HepG2 (cell line): Measurements from ENCODE around the gene SLC39A2. TPM values are rescaled to one million over a fixed set of nuclear protein-coding genes. Genes with fewer than 3 reads are reported as not detected.

Experiments used
- AGO2 ChIP-seq: fragments of 200-400 bp; formaldehyde crosslinking; optimal IDR thresholded peaks from 2 replicates; pipeline ENCODE3; 2017; ENCODE audit warnings: mild to moderate bottlenecking, low read depth, low read length, moderate library complexity
- CREB1 ChIP-seq, 2 experiments: fragments of 450-650 bp in 1 of 2; IDR thresholded peaks; 2 replicates each; pipeline ENCODE4 v1.6.1; 2016 to 2017; ENCODE audit warnings: control low read depth in 1 of 2, mild to moderate bottlenecking in 1 of 2, missing compliant biosample characterization in 1 of 2, missing genetic modification characterization in 1 of 2
- DMAP1 ChIP-seq: IDR thresholded peaks from 2 replicates; pipeline ENCODE4 v1.6.1; 2016
- DPF2 ChIP-seq: sonication (generic); formaldehyde crosslinking; IDR thresholded peaks from 2 replicates; pipeline ENCODE4 v1.4.0; 2020; ENCODE audit warnings: mild to moderate bottlenecking, low read depth, missing genetic modification reagents, borderline replicate concordance
- GABPA ChIP-seq, 2 experiments: IDR thresholded peaks; 2 replicates each; pipeline ENCODE4 v1.6.1; 2011 to 2016; ENCODE audit warnings: low read depth in 2 of 2, low read length in 1 of 2, missing biosample characterization in 1 of 2, missing genetic modification characterization in 1 of 2
- HDAC1 ChIP-seq: sonication (generic); formaldehyde crosslinking; IDR thresholded peaks from 2 replicates; pipeline ENCODE4 v1.5.1; 2020; ENCODE audit warnings: mild to moderate bottlenecking, missing genetic modification reagents
- IRF2 ChIP-seq: IDR thresholded peaks from 2 replicates; pipeline ENCODE4 v1.6.1; 2018; ENCODE audit warnings: missing genetic modification reagents, missing compliant biosample characterization
- RFX1 ChIP-seq: fragments of 450-650 bp; IDR thresholded peaks from 2 replicates; pipeline ENCODE4 v1.6.1; 2017
- RXRB ChIP-seq: IDR thresholded peaks from 2 replicates; pipeline ENCODE4 v1.6.1; 2016; ENCODE audit warnings: borderline replicate concordance, missing genetic modification reagents, missing compliant biosample characterization
- TBL1XR1 ChIP-seq: fragments of 150-350 bp; IDR thresholded peaks from 2 replicates; pipeline ENCODE4 v1.6.1; 2014; ENCODE audit warnings: borderline replicate concordance, low read length; ENCODE audit not compliant: partially characterized antibody
- ZBTB38 ChIP-seq: sonication (generic); formaldehyde crosslinking; IDR thresholded peaks from 2 replicates; pipeline ENCODE4 v1.5.1; 2020; ENCODE audit warnings: mild to moderate bottlenecking, missing genetic modification reagents
- ZFP37 ChIP-seq: sonication (generic); formaldehyde crosslinking; IDR thresholded peaks from 2 replicates; pipeline ENCODE4 v1.4.0; 2020; ENCODE audit warnings: missing genetic modification reagents, borderline replicate concordance
- ZIK1 ChIP-seq: sonication (generic); formaldehyde crosslinking; IDR thresholded peaks from 2 replicates; pipeline ENCODE4 v1.5.0; 2020; ENCODE audit warnings: mild to moderate bottlenecking, low read depth, missing genetic modification reagents, borderline replicate concordance
- ZMYM3 ChIP-seq: sonication (generic); formaldehyde crosslinking; IDR thresholded peaks from 2 replicates; pipeline ENCODE4 v1.5.1; 2020; ENCODE audit warnings: mild to moderate bottlenecking, missing genetic modification reagents
- ZNF124 ChIP-seq: sonication (generic); formaldehyde crosslinking; IDR thresholded peaks from 2 replicates; pipeline ENCODE4 v1.4.0; 2020; ENCODE audit warnings: missing genetic modification reagents
- polyA plus RNA-seq, 8 experiments: library from polyadenylated mRNA; depleted of rRNA in 3 of 8; stranded (reverse) in 7 of 8; unstranded in 1 of 8; fragments of >200 nt; fragmentation: Illumina TruSeq in 4 of 8; extraction: Trizol in 4 of 8; gene quantifications; 2 replicates each; pipeline versions ENCODE4 v1.2.1 to v1.2.3, GENCODE V29; 2011 to 2016; ENCODE audit warnings: low read depth in 4 of 8, missing spikeins in 1 of 8, mixed read lengths in 1 of 8; ENCODE audit not compliant: insufficient read depth in 1 of 8
- total RNA-seq, 5 experiments: library from RNA; depleted of rRNA; stranded (reverse); fragments of >200 nt; fragmentation: Illumina TruSeq; extraction: Trizol; gene quantifications; 2 replicates each; pipeline ENCODE4 v1.2.3, GENCODE V29; 2016; ENCODE audit warnings: low read depth in 1 of 5
- TF ChIP-seq, protein P1 (sequence below): sonication (generic); formaldehyde crosslinking; IDR thresholded peaks from 2 replicates; pipeline ENCODE4 v1.4.0; 2020; ENCODE audit warnings: low read depth, missing genetic modification reagents
- TF ChIP-seq, protein P2 (sequence below): sonication (generic); formaldehyde crosslinking; IDR thresholded peaks from 2 replicates; pipeline ENCODE4 v1.5.1; 2020; ENCODE audit warnings: mild to moderate bottlenecking, moderate library complexity, missing genetic modification reagents
- TF ChIP-seq, protein P3 (sequence below): sonication (generic); formaldehyde crosslinking; IDR thresholded peaks from 2 replicates; pipeline ENCODE4 v1.5.0; 2020; ENCODE audit warnings: missing genetic modification reagents
- TF ChIP-seq, protein P4 (sequence below): sonication (generic); formaldehyde crosslinking; IDR thresholded peaks from 2 replicates; pipeline ENCODE4 v1.4.0; 2020; ENCODE audit warnings: missing genetic modification reagents, low read depth, mild to moderate bottlenecking, borderline replicate concordance

The SLC39A2 gene
- total and polyA plus RNA-seq, 2 of the 13 experiments (the other 11 are each of a cell fraction or from before 2014, with no cell fraction given), result 0.08 to 0.11 TPM

DNA sequence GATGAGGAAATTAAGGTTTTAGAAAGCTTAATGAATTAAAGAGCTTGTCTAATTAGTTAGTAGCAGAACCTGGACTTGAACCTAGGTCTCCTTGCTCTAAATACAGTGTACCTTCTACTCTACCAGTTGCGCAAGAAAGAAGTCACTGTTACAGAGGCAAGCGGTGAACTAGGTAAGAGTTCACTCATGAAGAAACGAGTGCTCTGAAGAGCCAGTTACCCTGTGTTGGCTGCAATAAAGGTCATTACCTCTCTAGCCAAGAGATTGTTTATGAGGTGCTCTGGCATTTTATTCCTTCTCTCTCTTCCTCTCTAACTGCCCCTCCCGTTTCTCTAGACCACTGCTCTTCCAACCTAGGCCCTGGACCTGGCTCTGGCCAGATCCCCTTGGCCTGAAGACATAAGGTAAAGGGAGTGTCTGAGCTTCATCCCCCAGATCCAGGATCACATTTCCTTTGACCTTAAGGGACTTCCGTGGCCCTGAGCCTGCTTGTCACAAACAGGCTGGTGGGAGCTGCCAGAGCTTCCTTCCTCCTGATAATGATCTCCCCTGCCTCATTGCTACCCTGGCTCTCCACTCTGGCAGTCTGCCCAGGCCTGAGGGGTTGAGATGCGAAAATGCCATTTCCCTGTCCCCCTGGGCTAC is 45.0 kb downstream of the SLC39A2 start (continued):
- TF ChIP-seq TBL1XR1 (peak; percentile 73), AGO2 (no peak), HDAC1 (CRISPR knock-in tag) (peak; percentile 59; the same call in 1 of the 2 replicates), ZIK1 (CRISPR knock-in tag) (no peak), RXRB (CRISPR knock-in tag) (peak; percentile 99), ZBTB38 (CRISPR knock-in tag) (peak; percentile 67; the same call in 1 of the 2 replicates), DPF2 (CRISPR knock-in tag) (0 out of 2 replicates have a peak, but pooled peaks have one; percentile 19), ZNF124 (CRISPR knock-in tag) (0 out of 2 replicates have a peak, but pooled peaks have one; percentile 55), GABPA (IDR thresholded peaks at IDR 0.05; ENCODE audit: low read depth, low read length) (no peak), GABPA (CRISPR knock-in tag; IDR thresholded peaks at IDR 0.05; ENCODE audit: low read depth) (peak; percentile 49; the same call in 1 of the 2 replicates), ZMYM3 (CRISPR knock-in tag) (peak; percentile 86), RFX1 (no peak), IRF2 (CRISPR knock-in tag) (peak; percentile 64), DMAP1 (CRISPR knock-in tag) (0 out of 2 replicates have a peak, but pooled peaks have one; percentile 40), CREB1 (IDR thresholded peaks at IDR 0.05) (no peak), CREB1 (CRISPR knock-in tag; IDR thresholded peaks at IDR 0.05) (peak; percentile 57; the same call in 1 of the 2 replicates), ZFP37 (CRISPR knock-in tag) (no peak)
- TF ChIP-seq, protein P1, sequence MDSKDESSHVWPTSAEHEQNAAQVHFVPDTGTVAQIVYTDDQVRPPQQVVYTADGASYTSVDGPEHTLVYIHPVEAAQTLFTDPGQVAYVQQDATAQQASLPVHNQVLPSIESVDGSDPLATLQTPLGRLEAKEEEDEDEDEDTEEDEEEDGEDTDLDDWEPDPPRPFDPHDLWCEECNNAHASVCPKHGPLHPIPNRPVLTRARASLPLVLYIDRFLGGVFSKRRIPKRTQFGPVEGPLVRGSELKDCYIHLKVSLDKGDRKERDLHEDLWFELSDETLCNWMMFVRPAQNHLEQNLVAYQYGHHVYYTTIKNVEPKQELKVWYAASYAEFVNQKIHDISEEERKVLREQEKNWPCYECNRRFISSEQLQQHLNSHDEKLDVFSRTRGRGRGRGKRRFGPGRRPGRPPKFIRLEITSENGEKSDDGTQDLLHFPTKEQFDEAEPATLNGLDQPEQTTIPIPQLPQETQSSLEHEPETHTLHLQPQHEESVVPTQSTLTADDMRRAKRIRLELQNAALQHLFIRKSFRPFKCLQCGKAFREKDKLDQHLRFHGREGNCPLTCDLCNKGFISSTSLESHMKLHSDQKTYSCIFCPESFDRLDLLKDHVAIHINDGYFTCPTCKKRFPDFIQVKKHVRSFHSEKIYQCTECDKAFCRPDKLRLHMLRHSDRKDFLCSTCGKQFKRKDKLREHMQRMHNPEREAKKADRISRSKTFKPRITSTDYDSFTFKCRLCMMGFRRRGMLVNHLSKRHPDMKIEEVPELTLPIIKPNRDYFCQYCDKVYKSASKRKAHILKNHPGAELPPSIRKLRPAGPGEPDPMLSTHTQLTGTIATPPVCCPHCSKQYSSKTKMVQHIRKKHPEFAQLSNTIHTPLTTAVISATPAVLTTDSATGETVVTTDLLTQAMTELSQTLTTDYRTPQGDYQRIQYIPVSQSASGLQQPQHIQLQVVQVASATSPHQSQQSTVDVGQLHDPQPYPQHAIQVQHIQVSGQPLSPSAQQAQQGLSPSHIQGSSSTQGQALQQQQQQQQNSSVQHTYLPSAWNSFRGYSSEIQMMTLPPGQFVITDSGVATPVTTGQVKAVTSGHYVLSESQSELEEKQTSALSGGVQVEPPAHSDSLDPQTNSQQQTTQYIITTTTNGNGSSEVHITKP (CRISPR knock-in tag), result no peak
- TF ChIP-seq, protein P2, sequence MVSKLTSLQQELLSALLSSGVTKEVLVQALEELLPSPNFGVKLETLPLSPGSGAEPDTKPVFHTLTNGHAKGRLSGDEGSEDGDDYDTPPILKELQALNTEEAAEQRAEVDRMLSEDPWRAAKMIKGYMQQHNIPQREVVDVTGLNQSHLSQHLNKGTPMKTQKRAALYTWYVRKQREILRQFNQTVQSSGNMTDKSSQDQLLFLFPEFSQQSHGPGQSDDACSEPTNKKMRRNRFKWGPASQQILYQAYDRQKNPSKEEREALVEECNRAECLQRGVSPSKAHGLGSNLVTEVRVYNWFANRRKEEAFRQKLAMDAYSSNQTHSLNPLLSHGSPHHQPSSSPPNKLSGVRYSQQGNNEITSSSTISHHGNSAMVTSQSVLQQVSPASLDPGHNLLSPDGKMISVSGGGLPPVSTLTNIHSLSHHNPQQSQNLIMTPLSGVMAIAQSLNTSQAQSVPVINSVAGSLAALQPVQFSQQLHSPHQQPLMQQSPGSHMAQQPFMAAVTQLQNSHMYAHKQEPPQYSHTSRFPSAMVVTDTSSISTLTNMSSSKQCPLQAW, result peak; percentile 74; the same call in 1 of the 2 replicates
- TF ChIP-seq, protein P3, sequence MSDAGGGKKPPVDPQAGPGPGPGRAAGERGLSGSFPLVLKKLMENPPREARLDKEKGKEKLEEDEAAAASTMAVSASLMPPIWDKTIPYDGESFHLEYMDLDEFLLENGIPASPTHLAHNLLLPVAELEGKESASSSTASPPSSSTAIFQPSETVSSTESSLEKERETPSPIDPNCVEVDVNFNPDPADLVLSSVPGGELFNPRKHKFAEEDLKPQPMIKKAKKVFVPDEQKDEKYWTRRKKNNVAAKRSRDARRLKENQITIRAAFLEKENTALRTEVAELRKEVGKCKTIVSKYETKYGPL, result no peak
- TF ChIP-seq, protein P4, sequence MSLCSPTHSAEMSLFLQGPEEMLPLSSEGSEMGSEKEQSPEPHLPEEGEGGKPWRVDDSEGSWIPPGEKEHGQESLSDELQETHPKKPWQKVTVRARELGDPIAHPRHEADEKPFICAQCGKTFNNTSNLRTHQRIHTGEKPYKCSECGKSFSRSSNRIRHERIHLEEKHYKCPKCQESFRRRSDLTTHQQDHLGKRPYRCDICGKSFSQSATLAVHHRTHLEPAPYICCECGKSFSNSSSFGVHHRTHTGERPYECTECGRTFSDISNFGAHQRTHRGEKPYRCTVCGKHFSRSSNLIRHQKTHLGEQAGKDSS (CRISPR knock-in tag), result no peak
